GM11168 (cell line): ENCODE data around the gene NECAB2.

Experiments used
- in situ Hi-C: fragments of 300-500 bp; cut with MboI; formaldehyde crosslinking; loops from one replicate; pipeline ENCODE4 v1.12.0; 2022; ENCODE audit warnings: low sequenced_read_pairs; ENCODE audit not compliant: unreplicated experiment

The NECAB2 gene

DNA sequence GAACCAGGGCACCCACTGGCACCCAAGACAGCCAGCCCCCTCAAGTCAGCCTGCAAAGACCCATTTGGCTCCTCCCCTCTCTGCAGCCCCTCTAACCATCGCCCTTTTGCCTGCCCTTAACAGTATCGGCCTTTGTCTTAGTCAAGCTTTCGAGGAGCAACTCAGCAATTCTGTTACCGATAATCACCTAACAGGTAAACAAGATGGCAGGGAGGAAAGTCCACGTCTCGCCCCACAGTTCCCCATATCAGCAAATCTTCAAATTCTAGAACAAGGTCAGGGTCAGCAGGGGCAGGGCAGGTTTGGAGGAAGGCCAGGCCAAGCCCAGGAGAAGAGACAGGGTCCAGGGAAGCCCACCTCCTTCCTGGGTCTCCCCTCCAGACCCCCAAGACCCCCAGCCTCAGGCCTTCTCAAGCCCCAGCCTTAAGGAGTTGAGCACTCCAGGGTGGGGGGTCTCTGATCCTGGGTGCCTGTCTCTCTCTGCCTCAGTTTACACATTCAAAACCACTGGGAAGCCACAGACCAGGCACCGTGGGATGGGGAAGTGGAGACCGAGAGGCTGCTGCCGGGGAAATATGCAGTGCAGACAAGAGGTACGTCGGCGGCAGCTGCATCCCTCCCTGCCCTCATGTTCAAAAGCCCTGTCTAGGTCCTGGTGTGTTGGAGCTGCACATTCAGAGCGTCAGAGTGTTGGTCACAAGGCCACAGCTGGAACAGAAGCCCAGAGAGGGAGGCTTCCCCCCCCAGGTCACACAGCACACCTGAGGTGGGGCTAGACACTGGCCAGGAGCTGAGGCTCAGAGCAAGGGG lies 18.9 kb upstream of the NECAB2 start:
- in situ Hi-C loops = no loop called here

DNA sequence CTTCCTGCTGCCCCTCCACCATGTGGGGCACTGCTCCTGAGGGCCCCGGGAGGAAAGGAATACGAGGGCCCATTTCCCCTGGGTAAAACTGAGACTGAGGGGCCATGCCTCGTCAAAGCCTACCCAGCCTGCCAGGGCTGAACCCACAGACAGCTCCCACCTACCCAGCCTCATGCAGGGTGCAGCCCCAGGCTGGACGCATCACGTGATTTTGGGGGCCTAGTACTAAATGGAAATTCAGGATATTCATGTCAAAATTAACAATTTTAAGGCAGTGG lies 18.4 kb upstream of the NECAB2 start:
- in situ Hi-C loops = loop anchor here (25.0 kb wide), 2 partner anchors 113 to 238 kb away; partner anchors contain the start of genes ADAD2 and TAF1C

DNA sequence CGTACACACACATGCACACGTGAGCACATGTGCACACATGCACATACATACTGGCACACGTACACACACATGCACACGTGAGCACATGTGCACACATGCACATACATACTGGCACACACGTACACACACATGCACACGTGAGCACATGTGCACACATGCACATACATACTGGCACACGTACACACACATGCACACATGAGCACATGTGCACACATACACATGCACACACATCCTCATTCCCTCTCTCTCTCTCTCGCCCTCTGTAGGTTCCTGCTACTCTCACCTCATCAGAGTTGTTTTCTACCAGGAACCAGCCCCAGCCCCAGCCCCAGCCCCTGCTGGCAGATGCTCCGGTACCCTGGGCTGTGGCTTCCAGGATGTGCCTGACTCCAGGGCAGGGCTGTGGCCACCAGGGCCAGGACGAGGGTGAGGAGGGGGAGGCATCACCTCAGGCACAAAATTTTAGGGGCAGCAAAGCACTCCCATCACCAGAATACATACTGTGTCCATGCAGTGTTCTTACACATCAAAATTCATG lies 17.1 kb upstream of the NECAB2 start:
- in situ Hi-C loops = loop anchor here (25.0 kb wide), 2 partner anchors 111 to 236 kb away; partner anchors contain the start of genes ADAD2 and TAF1C

DNA sequence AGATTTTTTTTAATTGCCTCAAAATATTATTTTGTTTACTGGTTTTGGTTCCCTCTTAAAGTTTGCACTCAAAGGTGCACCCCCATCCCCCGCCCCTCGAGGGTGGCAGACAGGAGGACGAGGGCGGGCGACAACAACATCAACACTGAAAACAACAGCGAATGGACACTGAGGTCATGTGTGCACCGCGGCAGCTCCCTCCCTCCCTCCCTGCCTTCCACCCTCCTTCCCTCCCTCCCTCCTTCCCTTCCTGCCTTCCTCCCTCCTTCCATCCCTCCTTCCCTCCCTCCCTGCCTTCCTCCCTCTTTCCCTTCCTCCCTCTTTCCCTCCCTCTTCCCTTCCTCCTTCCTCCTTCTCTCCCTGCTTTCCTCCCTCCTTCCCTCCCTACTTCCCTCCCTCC lies 16.5 kb upstream of the NECAB2 start:
- in situ Hi-C loops = loop anchor here (25.0 kb wide), 2 partner anchors 111 to 236 kb away; partner anchors contain the start of genes ADAD2 and TAF1C

DNA sequence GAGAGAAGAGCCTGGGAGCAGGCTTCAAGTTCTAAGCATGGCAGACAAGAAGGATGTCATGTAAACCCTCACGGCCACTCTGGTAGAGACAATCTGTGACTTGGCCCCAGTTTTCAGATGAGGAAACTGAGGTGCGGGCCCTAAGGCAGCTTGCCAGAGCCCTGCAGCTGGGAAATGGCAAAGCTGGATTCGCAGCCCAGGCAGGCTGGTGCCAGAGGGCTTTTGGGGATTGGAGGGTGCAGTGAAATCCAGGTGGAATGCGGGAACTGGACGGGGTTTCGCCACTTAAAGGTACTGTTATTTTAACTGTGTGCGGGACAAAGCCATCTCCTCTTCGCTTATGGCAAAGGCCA lies 15.5 kb upstream of the NECAB2 start:
- in situ Hi-C loops = loop anchor here (25.0 kb wide), 2 partner anchors 110 to 235 kb away; partner anchors contain the start of genes ADAD2 and TAF1C

DNA sequence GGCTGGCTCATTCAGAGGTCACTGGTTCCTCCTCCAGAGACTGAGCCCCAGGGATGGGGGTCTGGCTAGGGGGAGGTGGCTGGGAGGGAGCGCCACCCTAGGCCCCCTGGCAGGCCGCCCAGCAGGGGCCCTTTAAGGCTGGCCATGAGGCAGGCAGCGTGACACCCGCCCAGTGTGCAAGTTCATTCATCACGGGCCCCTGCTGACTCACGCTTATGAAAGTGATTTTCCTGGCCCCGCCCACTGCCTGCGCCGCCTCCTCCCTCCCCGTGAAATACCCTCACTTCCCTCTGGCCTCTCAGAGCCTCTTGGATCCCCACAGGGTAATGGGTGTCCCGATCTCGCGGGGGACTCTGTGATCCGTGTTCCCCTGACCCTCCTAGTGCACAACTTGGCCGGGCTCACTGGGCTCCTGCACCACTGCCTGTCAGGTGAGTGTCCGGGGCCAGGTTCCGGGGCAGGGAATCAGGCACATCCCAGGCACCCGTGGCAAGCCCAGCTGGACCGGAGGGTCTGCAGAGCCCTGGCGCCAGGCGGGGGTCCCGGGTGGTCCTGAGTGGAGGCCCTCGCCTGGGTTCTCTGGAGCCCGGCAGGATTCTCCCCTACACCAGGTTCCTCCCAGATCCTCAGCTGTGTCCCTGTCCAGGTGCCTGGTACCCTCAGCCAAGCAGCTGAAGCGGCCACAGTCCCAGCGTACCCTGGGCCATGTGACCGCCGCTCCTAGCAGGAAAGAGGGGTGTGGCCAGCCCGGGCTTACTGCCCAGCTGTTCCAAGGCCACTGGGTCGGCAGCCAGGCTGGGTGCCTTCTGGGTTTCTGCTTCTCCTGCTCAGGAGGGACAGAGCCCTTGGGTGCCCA lies 14.9 kb upstream of the NECAB2 start, which contains the start of gene OSGIN1:
OSGIN1 (plus strand) TSS at position 301 of the 856 bp plus-strand sequence. CDS start 4,432 bp downstream, outside the sequence.
- in situ Hi-C loops = loop anchor here (25.0 kb wide), 2 partner anchors 109 to 234 kb away; partner anchors contain the start of genes ADAD2 and TAF1C

DNA sequence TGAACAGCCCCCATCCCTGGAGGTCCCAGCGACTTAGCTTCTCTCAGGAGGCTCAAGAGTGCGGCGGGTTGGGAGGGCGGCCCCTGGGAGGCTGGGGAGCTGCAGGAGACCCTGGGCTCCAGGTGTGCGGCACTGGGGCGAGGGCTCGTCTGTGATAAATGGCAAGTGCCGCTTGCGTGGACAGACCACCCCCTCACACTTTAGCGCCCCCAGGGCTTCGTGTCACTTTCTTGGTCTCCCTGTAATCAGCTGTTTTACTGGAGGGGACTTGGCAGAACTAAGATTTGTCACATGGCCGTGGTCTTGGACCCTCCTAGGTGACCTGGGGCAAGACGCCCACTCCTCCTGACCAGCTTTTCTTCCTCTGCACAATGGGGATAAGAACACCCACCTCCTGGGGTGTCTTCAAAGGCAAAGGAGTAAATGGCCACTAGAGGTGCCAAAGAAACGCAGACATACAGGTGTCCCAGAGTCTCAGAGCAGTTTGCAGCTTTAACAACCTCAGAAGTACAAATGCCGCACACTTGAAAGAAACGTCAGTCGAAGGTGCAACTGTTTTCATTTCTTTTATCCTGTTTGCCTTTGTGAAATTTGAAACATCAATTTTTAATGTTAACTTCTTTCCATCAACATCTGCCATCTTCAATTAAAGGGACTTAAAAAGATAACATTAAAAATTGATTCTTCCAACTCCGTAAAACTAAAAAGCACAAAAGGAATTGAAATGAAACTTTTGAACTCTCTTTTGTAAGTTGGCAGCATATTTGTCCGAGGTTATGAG lies 14.1 kb upstream of the NECAB2 start:
- in situ Hi-C loops = loop anchor here (25.0 kb wide), 2 partner anchors 108 to 233 kb away; partner anchors contain the start of genes ADAD2 and TAF1C

DNA sequence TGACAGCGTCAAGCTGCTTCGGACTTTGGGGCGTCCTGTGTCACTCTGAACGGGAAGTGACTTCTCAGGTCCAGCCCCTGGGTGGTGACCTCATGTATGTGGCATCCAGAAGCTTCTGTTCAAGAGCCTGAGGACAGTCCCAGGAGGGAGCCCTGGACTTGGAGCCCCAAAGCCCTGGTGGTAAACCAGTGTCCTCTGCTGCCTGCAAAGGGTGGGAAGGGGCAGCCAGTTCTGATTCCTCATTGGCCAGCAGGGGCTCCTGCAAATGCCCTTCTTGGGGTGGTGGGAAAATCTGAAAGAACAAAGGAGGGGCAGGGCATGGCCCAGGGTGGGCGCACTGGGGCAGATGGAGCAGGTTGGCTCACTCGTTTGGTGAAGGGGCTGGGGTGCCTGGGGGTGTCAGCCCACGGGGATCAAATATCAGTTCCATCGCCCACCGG lies 13.4 kb upstream of the NECAB2 start:
- in situ Hi-C loops = loop anchor here (25.0 kb wide), 2 partner anchors 108 to 233 kb away; partner anchors contain the start of genes ADAD2 and TAF1C

DNA sequence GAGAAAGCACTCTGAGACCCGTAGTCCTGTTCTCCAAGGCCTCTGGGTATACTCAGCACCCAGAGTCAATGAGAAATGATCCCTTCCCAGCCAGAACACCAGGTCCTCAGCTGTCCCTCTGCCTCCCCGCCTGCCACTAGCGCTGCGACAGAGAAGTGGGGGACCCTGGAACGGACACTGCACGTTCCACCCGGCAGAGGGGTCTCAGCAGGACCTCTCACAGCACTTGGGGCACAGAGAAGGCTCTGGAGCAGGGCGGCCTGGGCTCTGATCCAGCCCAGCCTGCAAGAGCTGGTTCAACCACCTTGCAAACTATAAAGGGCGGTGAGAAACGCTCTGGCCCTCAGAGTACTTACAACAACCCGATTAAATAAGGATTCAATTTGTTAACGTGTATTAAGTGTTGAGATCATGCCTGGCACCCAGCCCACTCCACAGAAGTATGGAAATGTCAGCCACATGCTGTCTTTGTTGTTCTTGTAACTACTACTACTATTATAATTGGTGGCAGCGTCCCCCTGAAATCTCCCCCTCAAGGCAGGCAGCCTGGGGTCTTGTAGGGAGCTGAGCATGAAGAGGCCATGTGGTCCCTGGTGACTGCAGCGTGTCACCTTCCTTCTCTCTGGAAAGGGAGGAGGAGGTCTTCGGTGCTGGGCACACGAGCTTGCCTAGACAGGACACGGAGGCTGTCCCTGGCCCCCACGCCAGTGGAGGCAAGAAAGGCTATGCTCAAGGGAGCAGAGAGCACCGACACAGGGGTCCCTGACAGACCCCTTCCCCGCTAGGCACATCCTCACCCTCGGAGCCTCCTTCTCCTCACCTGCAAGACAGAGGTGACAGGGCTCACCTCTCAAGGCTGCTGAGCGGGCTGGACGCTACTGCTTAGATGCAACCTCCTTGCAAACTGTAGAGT lies 12.6 kb upstream of the NECAB2 start:
- in situ Hi-C loops = loop anchor here (25.0 kb wide), 2 partner anchors 107 to 232 kb away; partner anchors contain the start of genes ADAD2 and TAF1C

DNA sequence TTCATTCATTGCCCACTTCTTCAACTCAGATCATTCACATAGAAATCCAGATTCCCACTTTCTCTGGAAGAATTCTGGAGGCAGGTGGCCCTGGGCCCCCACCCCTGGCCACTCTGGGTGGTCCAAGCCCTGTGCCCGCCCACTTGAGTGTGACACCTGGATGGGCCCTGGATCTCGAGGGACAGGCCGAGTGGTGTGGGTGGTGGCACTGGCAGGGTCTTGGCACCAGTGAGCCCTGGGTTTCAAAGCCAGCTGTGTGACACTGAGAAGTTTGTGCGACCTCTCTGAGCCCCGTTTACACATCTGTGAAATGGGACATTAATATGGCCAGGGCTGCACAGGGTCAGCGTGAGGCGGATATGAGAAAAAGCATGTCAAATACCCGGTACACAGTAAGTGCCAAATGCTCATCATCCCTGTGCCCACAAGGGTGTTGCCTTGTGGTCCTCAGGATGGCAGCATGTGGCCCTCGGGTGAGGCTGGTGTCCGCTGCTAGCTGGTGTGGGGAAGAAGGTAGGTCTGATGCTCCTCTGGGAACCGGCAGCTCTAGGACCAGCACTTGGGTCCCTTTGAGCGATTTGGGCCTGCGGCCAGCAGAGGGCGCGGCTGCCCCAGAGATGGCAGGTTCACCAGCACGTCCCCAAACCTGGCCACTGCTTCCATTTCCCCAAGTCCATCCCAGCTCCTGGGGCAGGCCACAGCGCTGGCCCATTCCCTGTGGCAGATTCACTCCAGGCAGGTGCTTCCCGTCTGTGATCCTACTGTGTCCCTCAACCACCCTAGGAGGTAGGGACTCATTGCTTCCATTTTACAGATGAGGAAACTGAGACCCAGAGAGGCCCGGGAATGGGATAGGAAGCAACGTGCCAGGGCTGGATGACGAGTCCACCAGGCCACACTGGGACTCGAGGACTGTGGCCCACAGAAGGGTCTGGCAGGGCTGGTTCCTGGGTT lies 11.4 kb upstream of the NECAB2 start:
- in situ Hi-C loops = loop anchor here (25.0 kb wide), 2 partner anchors 106 to 231 kb away; partner anchors contain the start of genes ADAD2 and TAF1C

DNA sequence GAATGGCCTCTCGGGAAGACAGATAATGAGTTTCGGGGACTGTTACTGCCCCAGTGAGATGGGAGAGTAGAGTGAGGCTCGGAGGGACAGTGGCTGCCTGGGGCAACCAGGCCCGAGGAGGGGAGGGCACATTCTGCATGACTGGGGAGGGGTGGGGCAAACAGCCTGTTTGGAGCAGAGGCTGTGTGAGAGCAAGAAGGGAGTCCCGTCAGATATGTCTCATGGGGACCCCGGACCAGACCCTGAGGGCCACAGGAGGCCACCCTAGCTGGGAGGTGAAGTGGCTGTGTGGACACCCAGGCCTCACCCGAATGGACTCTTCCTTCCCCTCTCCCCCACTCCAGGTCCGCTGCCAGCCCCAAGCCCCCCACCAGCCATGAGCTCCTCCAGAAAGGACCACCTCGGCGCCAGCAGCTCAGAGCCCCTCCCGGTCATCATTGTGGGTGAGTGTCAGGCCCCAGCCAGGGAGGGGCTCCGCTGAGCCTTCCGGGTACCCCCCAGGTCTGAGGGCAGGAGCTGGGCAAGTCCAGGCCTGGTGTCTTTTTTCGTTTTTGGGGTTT lies 10.7 kb upstream of the NECAB2 start:
- in situ Hi-C loops = loop anchor here (25.0 kb wide), 2 partner anchors 105 to 230 kb away; partner anchors contain the start of genes ADAD2 and TAF1C

DNA sequence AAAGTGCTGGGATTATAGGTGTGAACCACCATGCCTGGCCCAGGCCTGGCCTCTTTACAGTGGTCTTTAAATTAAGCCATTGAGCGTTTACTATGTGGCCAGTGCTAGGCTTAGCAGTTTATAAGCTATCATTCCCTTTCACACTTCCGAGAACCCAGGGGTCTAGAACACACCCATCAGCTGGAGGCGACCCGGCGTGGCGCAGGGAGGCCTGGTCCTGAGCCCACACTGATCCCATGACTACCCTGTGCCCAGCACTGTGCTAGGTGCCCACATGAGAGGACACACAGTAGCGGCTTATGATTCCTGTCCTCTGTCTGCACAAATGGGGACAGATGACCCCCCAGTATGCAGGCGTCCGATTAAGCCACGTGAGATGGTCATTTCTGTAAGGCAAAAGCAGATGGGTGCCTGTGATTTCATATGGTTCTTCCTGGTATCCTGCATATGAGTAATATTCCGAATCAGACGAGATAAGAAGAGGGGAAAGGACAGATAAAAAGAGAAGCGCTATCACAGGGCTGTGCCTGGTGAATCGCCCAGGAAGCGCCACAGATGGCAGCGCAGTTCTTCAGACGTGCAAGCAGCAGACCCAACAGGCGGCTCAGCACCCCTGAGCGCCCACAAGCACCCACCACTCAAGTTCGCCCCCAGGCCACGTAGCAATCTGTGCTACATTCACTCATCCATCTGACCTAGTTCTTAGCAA lies 9.8 kb upstream of the NECAB2 start:
- in situ Hi-C loops = loop anchor here (25.0 kb wide), 2 partner anchors 104 to 229 kb away; partner anchors contain the start of genes ADAD2 and TAF1C

DNA sequence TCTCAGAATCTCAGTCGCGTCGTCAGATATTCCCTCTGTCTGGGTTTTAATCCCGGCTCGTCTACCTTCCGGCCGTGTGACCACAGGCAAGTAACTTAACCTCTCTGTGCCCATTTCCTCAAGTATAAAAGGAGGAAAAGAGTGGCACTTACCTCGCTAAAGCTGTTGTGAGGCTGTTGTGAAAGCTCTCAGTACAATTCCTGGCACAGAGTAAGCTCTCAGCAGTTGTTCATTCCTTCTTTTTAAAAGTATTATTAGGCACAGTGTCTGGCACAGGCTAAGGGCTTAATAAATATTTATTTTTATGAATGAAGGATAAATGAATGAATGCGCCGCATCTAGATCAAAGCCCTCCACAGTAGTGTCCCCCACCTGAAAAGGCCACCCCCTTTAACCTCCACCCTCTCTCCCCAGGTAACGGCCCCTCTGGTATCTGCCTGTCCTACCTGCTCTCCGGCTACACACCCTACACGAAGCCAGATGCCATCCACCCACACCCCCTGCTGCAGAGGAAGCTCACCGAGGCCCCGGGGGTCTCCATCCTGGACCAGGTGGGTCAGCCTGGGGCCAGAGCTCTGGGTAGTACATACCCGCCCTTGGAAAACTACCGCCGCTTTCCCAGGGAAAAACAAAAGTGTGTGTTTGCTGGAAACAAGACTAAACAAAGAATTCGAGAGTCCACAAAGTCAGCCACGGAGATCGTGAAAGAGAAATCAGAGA lies 9.0 kb upstream of the NECAB2 start:
- in situ Hi-C loops = loop anchor here (25.0 kb wide), 2 partner anchors 103 to 228 kb away; partner anchors contain the start of genes ADAD2 and TAF1C

DNA sequence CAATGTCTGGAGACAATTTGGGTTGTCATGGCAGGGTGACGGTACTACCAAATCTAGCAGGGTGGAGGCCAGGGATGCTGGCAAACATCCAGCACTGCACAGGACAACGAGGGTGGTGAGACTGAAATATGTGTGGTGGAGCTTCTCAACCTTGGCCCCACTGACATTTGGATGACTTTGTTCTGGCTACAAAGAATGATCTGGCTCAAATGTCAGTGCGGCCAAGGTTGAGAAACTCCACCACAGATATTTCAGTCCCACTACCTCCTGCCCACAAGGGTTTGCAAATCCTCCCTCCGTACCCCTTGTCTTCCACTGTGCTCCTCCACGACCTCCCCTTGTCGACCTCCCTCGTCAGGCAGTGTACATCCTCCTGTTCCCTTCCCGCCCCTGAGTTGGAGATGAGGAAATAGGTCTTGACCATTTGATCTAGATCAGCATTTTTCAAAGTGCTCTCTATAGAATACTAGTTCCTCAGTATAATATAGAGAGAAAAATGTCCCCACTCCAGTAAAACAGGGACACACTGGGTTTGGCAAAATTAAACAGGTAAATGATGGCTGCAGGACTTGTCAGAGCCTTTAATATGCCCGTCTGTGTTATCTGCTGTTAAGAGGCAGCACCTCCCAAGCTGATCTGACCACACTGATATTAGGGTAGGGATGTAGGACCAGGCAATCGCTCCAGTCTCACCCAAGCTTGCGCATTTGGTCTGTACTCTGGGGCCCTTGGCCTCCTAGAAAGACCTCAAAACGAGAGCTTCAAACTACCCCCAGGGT lies 8.2 kb upstream of the NECAB2 start:
- in situ Hi-C loops = loop anchor here (25.0 kb wide), 2 partner anchors 102 to 227 kb away; partner anchors contain the start of genes ADAD2 and TAF1C
